PC-3 (cell line): Measurements from ENCODE around the gene AP4B1. TPM values are rescaled to one million over a fixed set of nuclear protein-coding genes. Genes with fewer than 3 reads are reported as not detected.

Experiments
- ATAC-seq: fragments of 200-7000 bp; cut with Tn5 transposase; 2 replicates; pipeline ENCODE4 v1.9.1; 2020; ENCODE audit warnings: mild to moderate bottlenecking, moderate library complexity
- BruUV-seq: library from RNA; stranded (reverse); fragments of 400-500 nt; replicated peaks from 2 replicates; lab custom pipeline; 2021; lab: Mats Ljungman, UMichigan
- CTCF ChIA-PET: fragments of 300-600 bp; sonication (Branson Sonifier 250); formaldehyde crosslinking; loops from one replicate; lab custom pipeline; 2022; ENCODE audit warnings: antibody characterized with exemption; lab: Charles Lee
- POLR2A ChIA-PET: fragments of 300-600 bp; sonication (Branson Sonifier 250); formaldehyde crosslinking; loops from one replicate; lab custom pipeline; 2022; ENCODE audit warnings: antibody characterized with exemption; ENCODE audit not compliant: unreplicated experiment; lab: Charles Lee
- DNase-seq: peaks from one replicate; pipeline ENCODE4 v3.0.0-alpha.2; 2015
- H2AFZ ChIP-seq: fragments of 300-600 bp; sonication (generic); 2 replicates; pipeline ENCODE4 v1.6.0; 2016; ENCODE audit warnings: antibody characterized with exemption, low read length
- H3F3A ChIP-seq: fragments of 300-600 bp; sonication (generic); one replicate; pipeline ENCODE4 v1.6.0; 2017; ENCODE audit warnings: antibody characterized with exemption, low read length, control low read depth, mild to moderate bottlenecking; ENCODE audit not compliant: unreplicated experiment
- H3K27ac ChIP-seq: fragments of 300-600 bp; sonication (generic); 2 replicates; pipeline ENCODE4 v1.5.1; 2016; ENCODE audit warnings: mild to moderate bottlenecking, low read length
- H3K27me3 ChIP-seq: fragments of 300-600 bp; sonication (generic); 2 replicates; pipeline ENCODE4 v1.6.1; 2016; ENCODE audit warnings: low read length, mixed read lengths
- H3K36me3 ChIP-seq: fragments of 300-600 bp; sonication (generic); 2 replicates; pipeline ENCODE4 v1.6.1; 2016; ENCODE audit warnings: low read depth, mixed run types, low read length, mixed read lengths
- H3K4me1 ChIP-seq: fragments of 300-600 bp; sonication (generic); 2 replicates; pipeline ENCODE4 v1.5.1; 2016; ENCODE audit warnings: low read length; ENCODE audit not compliant: insufficient read depth
- H3K4me2 ChIP-seq: fragments of 300-600 bp; sonication (generic); 2 replicates; pipeline ENCODE4 v1.6.0; 2016; ENCODE audit warnings: low read length
- H3K4me3 ChIP-seq: fragments of 300-600 bp; sonication (generic); 2 replicates; pipeline ENCODE4 v1.5.1; 2016; ENCODE audit warnings: mild to moderate bottlenecking, low read length, mixed read lengths
- H3K79me2 ChIP-seq: fragments of 300-600 bp; sonication (generic); 2 replicates; pipeline ENCODE4 v1.6.1; 2017; ENCODE audit warnings: low read length, mixed read lengths
- H3K9ac ChIP-seq: fragments of 300-600 bp; sonication (generic); 2 replicates; pipeline ENCODE4 v1.6.0; 2016; ENCODE audit warnings: mild to moderate bottlenecking, low read length
- H3K9me2 ChIP-seq: fragments of 300-600 bp; sonication (generic); replicated peaks from 2 replicates; pipeline ENCODE4 v1.6.1; 2016; ENCODE audit warnings: mixed run types, low read length, mixed read lengths
- H3K9me3 ChIP-seq: fragments of 300-600 bp; sonication (generic); 2 replicates; pipeline ENCODE4 v1.6.1; 2016; ENCODE audit warnings: low read length, mixed read lengths
- H4K20me1 ChIP-seq: fragments of 300-600 bp; sonication (generic); 2 replicates; pipeline ENCODE4 v1.6.1; 2016; ENCODE audit warnings: low read length, mixed read lengths
- EZH2 ChIP-seq: fragments of 300-600 bp; sonication (generic); IDR thresholded peaks from one replicate; pipeline ENCODE4 v1.6.1; 2017; ENCODE audit warnings: antibody characterized with exemption, mild to moderate bottlenecking, low read length; ENCODE audit not compliant: unreplicated experiment
- EZH2phosphoT487 ChIP-seq: fragments of 300-600 bp; sonication (generic); IDR thresholded peaks from 2 replicates; pipeline ENCODE4 v1.6.1; 2018; ENCODE audit warnings: mild to moderate bottlenecking, antibody characterized with exemption, low read length, borderline replicate concordance
- intact Hi-C: fragments of 100-400 bp; cut with micrococcal nuclease; formaldehyde crosslinking; loops from 2 replicates; pipeline ENCODE4 v1.9.0; 2023
- total RNA-seq: library from RNA; depleted of rRNA; stranded (reverse); fragments of >200 nt; gene quantifications from 2 replicates; pipeline ENCODE4 v1.2.3, GENCODE V29; 2014
- TF ChIP-seq, protein P1 (sequence below): fragments of 300-600 bp; sonication (generic); conservative IDR thresholded peaks from 2 replicates; pipeline ENCODE4 v1.5.1; 2017; ENCODE audit warnings: antibody characterized with exemption, low read depth, mild to moderate bottlenecking, low read length

AP4B1 gene
- total RNA-seq, 1 experiment from 2014 or later: 15.5 TPM

DNA sequence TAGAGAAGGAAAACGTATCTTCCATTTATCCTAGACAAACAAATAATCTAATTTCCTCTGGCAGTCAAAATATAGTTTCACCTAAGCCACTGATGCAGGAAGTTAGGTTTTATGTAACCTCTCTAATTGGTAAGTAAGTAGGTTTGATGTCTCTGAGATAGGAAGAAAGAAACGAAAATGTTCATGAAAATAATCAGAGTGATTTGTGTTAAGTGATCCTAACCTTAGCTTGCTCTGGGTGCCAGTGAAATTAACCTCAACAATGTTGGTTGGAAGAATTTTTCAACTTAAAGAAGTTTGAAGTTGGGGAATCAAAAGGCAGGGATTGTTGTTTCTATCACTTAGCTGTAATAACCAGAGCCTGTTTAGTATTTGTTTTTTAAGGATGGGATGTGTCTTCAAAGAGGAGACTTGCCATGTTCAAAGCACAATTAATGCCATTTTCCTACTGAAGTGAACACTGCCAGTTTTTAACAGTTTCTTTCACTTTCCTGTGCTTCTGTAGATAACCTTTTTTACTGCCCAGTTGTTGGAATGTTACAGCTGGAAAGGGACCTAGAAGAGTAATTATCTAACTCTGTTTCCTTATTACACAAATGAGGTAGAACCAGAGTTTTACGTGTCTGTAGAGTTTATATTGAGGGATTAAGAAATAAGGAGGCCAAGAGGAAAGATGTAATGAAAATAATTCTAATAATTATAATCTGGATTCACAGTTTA is 42.9 kb upstream of the AP4B1 start:
- ATAC-seq (no peak), DNase-seq (no peak)
- ChIA-PET CTCF (no interaction called here), POLR2A (no interaction called here)
- no peak overlapping the region for H3K27ac ChIP-seq
- H3K9ac ChIP-seq: no peak overlapping the region
- H3K4me2 ChIP-seq: no peak overlapping the region
- H3K4me3 ChIP-seq: no peak overlapping the region
- no peak overlapping the region for H2AFZ ChIP-seq
- H3F3A ChIP-seq: no peaks in the 10 kb centered on the region
- H3K27me3 ChIP-seq: no peaks in the 10 kb centered on the region
- peaks cover 60% of the 10 kb centered on the region for H3K79me2 ChIP-seq
- H3K9me2 ChIP-seq: no peaks in the 10 kb centered on the region
- intact Hi-C loops: no loop called here
- TF ChIP-seq, protein P1, sequence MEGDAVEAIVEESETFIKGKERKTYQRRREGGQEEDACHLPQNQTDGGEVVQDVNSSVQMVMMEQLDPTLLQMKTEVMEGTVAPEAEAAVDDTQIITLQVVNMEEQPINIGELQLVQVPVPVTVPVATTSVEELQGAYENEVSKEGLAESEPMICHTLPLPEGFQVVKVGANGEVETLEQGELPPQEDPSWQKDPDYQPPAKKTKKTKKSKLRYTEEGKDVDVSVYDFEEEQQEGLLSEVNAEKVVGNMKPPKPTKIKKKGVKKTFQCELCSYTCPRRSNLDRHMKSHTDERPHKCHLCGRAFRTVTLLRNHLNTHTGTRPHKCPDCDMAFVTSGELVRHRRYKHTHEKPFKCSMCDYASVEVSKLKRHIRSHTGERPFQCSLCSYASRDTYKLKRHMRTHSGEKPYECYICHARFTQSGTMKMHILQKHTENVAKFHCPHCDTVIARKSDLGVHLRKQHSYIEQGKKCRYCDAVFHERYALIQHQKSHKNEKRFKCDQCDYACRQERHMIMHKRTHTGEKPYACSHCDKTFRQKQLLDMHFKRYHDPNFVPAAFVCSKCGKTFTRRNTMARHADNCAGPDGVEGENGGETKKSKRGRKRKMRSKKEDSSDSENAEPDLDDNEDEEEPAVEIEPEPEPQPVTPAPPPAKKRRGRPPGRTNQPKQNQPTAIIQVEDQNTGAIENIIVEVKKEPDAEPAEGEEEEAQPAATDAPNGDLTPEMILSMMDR: no peak
- TF ChIP-seq EZH2phosphoT487: no peak
- no peak for TF ChIP-seq EZH2
- H3K4me1 ChIP-seq: no peaks in the 10 kb centered on the region
- no peaks in the 10 kb centered on the region for H4K20me1 ChIP-seq
- no peaks in the 10 kb centered on the region for H3K9me3 ChIP-seq
- peaks cover 11% of the 10 kb centered on the region; the same call in 1 of the 2 replicates for H3K36me3 ChIP-seq
- no TSS peak for BruUV-seq

DNA sequence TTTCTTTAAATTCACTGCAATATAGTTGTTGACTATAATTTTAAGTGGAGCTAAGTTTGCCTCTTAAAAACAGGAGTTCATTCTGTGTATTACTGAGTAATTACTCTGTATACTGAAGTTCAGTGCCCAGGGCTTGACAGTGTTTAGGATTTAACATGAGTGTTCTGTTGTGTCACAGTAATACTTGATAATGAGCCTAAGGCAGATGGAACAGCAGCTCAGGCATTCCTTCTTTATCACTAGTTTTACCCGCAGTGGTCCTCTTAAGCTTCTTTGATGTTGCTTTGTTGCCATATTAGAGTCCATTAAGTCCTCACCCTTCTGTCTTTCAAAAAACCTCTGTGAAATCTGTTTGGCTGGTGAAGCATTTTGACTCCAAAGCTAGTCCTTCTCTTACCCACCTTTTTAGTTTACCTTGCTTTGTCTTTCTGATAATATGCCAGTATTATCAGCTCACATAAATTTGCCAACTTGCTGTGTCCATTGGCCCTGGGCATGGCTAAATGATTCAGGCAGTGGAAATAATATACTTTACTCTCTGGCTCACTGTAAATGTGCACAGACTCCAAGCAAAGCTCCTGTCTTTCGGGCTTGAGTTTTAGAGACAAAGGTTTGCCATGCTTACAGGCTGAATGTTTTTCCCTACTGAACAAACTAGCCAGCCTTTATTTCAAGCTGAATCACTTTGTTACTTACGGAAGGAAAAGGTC is 42.2 kb upstream of the AP4B1 start:
- POLR2A ChIA-PET: no interaction called here
- H3K9me2 ChIP-seq: no peaks in the 10 kb centered on the region
- no TSS peak for BruUV-seq
- no peaks in the 10 kb centered on the region for H3K9me3 ChIP-seq
- no peak for ATAC-seq
- H2AFZ ChIP-seq: no peak overlapping the region
- H3K27me3 ChIP-seq: no peaks in the 10 kb centered on the region
- peaks cover 11% of the 10 kb centered on the region; the same call in 1 of the 2 replicates for H3K36me3 ChIP-seq
- H3K79me2 ChIP-seq: peaks cover 60% of the 10 kb centered on the region
- no peaks in the 10 kb centered on the region for H3K4me1 ChIP-seq
- H3K4me3 ChIP-seq: no peak overlapping the region
- intact Hi-C loops: no loop called here
- TF ChIP-seq EZH2phosphoT487 (no peak), EZH2 (no peak)
- TF ChIP-seq, protein P1: no peak
- no peaks in the 10 kb centered on the region for H3F3A ChIP-seq
- no peak overlapping the region for H3K4me2 ChIP-seq
- no peak for DNase-seq
- H3K9ac ChIP-seq: no peak overlapping the region
- no peak overlapping the region for H3K27ac ChIP-seq
- CTCF ChIA-PET: no interaction called here
- H4K20me1 ChIP-seq: no peaks in the 10 kb centered on the region

DNA sequence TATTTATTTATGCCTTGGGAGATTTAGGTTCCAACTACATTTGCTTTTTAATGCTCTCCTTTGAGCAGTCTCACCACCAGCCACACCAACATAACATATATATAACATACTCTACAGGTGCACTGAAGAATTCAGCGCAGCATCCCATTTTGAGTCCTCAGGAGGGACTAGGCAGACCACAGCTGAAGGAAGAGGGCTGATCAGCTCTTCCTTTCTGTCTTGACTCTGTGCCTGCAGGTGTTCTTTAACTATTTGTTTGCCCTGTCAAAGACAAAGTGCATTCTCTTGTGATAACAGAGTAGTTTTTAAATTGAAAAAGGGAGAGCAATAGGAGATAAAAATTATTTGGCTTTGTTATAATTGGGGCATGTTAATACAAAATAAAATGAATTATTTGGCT is 41.5 kb upstream of the AP4B1 start:
- H3K79me2 ChIP-seq: peaks cover 57% of the 10 kb centered on the region
- ChIA-PET CTCF (no interaction called here), POLR2A (no interaction called here)
- H3K4me3 ChIP-seq: no peak overlapping the region
- H4K20me1 ChIP-seq: no peaks in the 10 kb centered on the region
- intact Hi-C loops: no loop called here
- no peak for DNase-seq
- peaks cover 14% of the 10 kb centered on the region for H3K36me3 ChIP-seq
- no TSS peak for BruUV-seq
- H3K9me3 ChIP-seq: no peaks in the 10 kb centered on the region
- H3K27ac ChIP-seq: no peak overlapping the region
- no peak for TF ChIP-seq EZH2phosphoT487
- TF ChIP-seq, protein P1: no peak
- no peak for TF ChIP-seq EZH2
- H3K4me1 ChIP-seq: no peaks in the 10 kb centered on the region
- no peak overlapping the region for H3K4me2 ChIP-seq
- no peak for ATAC-seq
- H3F3A ChIP-seq: no peaks in the 10 kb centered on the region
- H3K9ac ChIP-seq: no peak overlapping the region
- no peaks in the 10 kb centered on the region for H3K9me2 ChIP-seq
- H2AFZ ChIP-seq: no peak overlapping the region
- H3K27me3 ChIP-seq: no peaks in the 10 kb centered on the region
